Endothelial cell of umbilical vein (primary cell): ENCODE results near the gene CACNA1C. TPM values are rescaled to one million over a fixed set of nuclear protein-coding genes. Genes with fewer than 3 reads are reported as not detected.

Source experiments
- BruUV-seq: library from RNA; stranded (reverse); fragments of 400-500 nt; replicated peaks from 2 replicates; lab custom pipeline; 2021; lab: Mats Ljungman, UMichigan
- CTCF ChIA-PET: fragments of 300-600, 350-600 bp; sonication (Branson Sonifier 250); formaldehyde crosslinking; loops from one replicate; lab custom pipeline; 2021; ENCODE audit warnings: antibody characterized with exemption, inconsistent platforms; lab: Charles Lee
- POLR2A ChIA-PET: fragments of 300-600, 350-600 bp; sonication (Branson Sonifier 250); formaldehyde crosslinking; loops from one replicate; lab custom pipeline; 2021; ENCODE audit warnings: antibody characterized with exemption, inconsistent platforms; lab: Charles Lee
- DNase-seq: peaks from one replicate; pipeline ENCODE4 v3.0.0-alpha.2; 2011; ENCODE audit warnings: low read depth, low spot score
- FAIRE-seq: peaks from 2 replicates; lab custom pipeline; 2011; peaks lifted over from hg19 to GRCh38; lab: Jason Lieb, UNC
- H2AFZ ChIP-seq: 2 replicates; pipeline ENCODE4 v1.6.0; 2012; ENCODE audit warnings: low read depth, low read length, control low read depth, inconsistent platforms
- H3K27ac ChIP-seq: 2 replicates; pipeline ENCODE4 v1.5.1; 2011; ENCODE audit warnings: low read depth, mild to moderate bottlenecking, control low read depth, low read length, moderate library complexity; ENCODE audit not compliant: insufficient read depth
- H3K27me3 ChIP-seq, 2 experiments: 2 replicates each; pipeline versions ENCODE4 v1.6.0 to v1.6.1; 2011; ENCODE audit warnings: low read length in 2 of 2, mixed read lengths in 1 of 2; ENCODE audit not compliant: control insufficient read depth in 2 of 2, insufficient read depth in 2 of 2
- H3K36me3 ChIP-seq, 2 experiments: 2 replicates in 1 of 2; 3 replicates in 1 of 2; pipeline ENCODE4 v1.5.1; 2011; ENCODE audit warnings: low read length in 2 of 2, mild to moderate bottlenecking in 1 of 2, moderate library complexity in 1 of 2; ENCODE audit not compliant: control insufficient read depth in 2 of 2, insufficient read depth in 2 of 2; ENCODE audit errors: extremely low read depth in 1 of 2
- H3K4me1 ChIP-seq: 3 replicates; pipeline ENCODE4 v1.5.1; 2011; ENCODE audit warnings: mild to moderate bottlenecking, low read length; ENCODE audit not compliant: control insufficient read depth, insufficient read depth; ENCODE audit errors: extremely low read depth
- H3K4me2 ChIP-seq: 2 replicates; pipeline ENCODE4 v1.6.1; 2011; ENCODE audit warnings: low read length, control low read depth, mixed read lengths; ENCODE audit not compliant: insufficient read depth
- H3K4me3 ChIP-seq, 3 experiments: fragments of 200-600 bp in 1 of 3; sonication (generic), shearing (Covaris generic) in 1 of 3; replicated peaks in 1 of 3; 2 replicates each; pipeline ENCODE4 v1.5.1; 2011 to 2016; ENCODE audit warnings: control low read depth in 3 of 3, low read length in 3 of 3, mild to moderate bottlenecking in 2 of 3, inconsistent platforms in 1 of 3, low read depth in 1 of 3, moderate library complexity in 1 of 3; ENCODE audit not compliant: insufficient read depth in 1 of 3
- H3K79me2 ChIP-seq: 2 replicates; pipeline ENCODE4 v1.6.0; 2012; ENCODE audit warnings: low read length, inconsistent platforms; ENCODE audit not compliant: control insufficient read depth, insufficient read depth
- H3K9ac ChIP-seq: replicated peaks from 2 replicates; pipeline ENCODE3; 2011; ENCODE audit warnings: low read length, control low read depth; ENCODE audit not compliant: insufficient read depth; ENCODE audit errors: extremely low read depth
- H3K9me1 ChIP-seq: replicated peaks from 3 replicates; pipeline ENCODE4 v1.6.0; 2011; ENCODE audit warnings: mild to moderate bottlenecking, low read length; ENCODE audit not compliant: control insufficient read depth, insufficient read depth; ENCODE audit errors: extremely low read depth
- H3K9me3 ChIP-seq: replicated peaks from 2 replicates; pipeline ENCODE4 v1.5.1; 2012; ENCODE audit warnings: low read length, inconsistent platforms; ENCODE audit not compliant: control insufficient read depth, insufficient read depth
- H4K20me1 ChIP-seq: replicated peaks from 2 replicates; pipeline ENCODE3; 2011; ENCODE audit warnings: mild to moderate bottlenecking, low read length; ENCODE audit not compliant: control insufficient read depth, insufficient read depth; ENCODE audit errors: extremely low read depth
- EZH2 ChIP-seq: IDR thresholded peaks from 2 replicates; pipeline ENCODE4 v1.6.1; 2012; ENCODE audit warnings: borderline replicate concordance, low read depth, mild to moderate bottlenecking, moderate library complexity, low read length, inconsistent platforms; ENCODE audit not compliant: severe bottlenecking
- FOS ChIP-seq: IDR thresholded peaks from 2 replicates; pipeline ENCODE4 v1.6.1; 2011; ENCODE audit warnings: mild to moderate bottlenecking, low read length, moderate library complexity, borderline replicate concordance; ENCODE audit not compliant: insufficient read depth
- GATA2 ChIP-seq: IDR thresholded peaks from 2 replicates; pipeline ENCODE4 v1.7.0; 2011; ENCODE audit warnings: low read depth, mild to moderate bottlenecking, moderate library complexity, mixed read lengths, low read length; ENCODE audit not compliant: insufficient read length, insufficient read depth
- JUN ChIP-seq: IDR thresholded peaks from 2 replicates; pipeline ENCODE4 v1.6.1; 2011; ENCODE audit warnings: borderline replicate concordance, low read depth; ENCODE audit not compliant: insufficient read length, insufficient read depth
- MYC ChIP-seq: IDR thresholded peaks from one replicate; pipeline ENCODE4 v1.6.1; 2011; ENCODE audit warnings: mild to moderate bottlenecking, low read depth, low read length
- POLR2A ChIP-seq: IDR thresholded peaks from 2 replicates; pipeline ENCODE4 v1.6.1; 2012; ENCODE audit warnings: low read depth, mild to moderate bottlenecking, control low read depth, low read length
- POLR2AphosphoS5 ChIP-seq: IDR thresholded peaks from 2 replicates; pipeline ENCODE4 v1.6.1; 2012; ENCODE audit warnings: low read depth, mild to moderate bottlenecking, control low read depth, low read length, moderate library complexity; ENCODE audit not compliant: insufficient read depth
- dilution Hi-C: fragments of 300-500 bp; cut with MboI; formaldehyde crosslinking; loops from one replicate; pipeline ENCODE4 v1.15.0; 2019; ENCODE audit warnings: low sequenced_read_pairs; ENCODE audit not compliant: extremely low pct_ligation_motif_present
- intact Hi-C: fragments of 100-400 bp; cut with micrococcal nuclease; formaldehyde crosslinking; loops from one replicate; pipeline ENCODE4 v1.10.0; 2022
- polyA plus RNA-seq, 4 experiments: library from polyadenylated mRNA; depleted of rRNA in 3 of 4; stranded (reverse) in 3 of 4; unstranded in 1 of 4; fragments of >200 nt; gene quantifications; 2 replicates each; pipeline versions ENCODE4 v1.2.1 to v1.2.3, GENCODE V29; 2011 to 2012; ENCODE audit warnings: missing spikeins in 1 of 4
- total RNA-seq: library from RNA; stranded (reverse); gene quantifications from 2 replicates; pipeline ENCODE4 v1.2.3, GENCODE V29; 2021
- TF ChIP-seq, protein P1 (sequence below), 2 donors: IDR thresholded peaks; 1 replicate in 1 of 2; 2 replicates in 1 of 2; pipeline ENCODE4 v1.5.1; 2011; ENCODE audit warnings: low read length in 2 of 2, mild to moderate bottlenecking in 2 of 2, moderate library complexity in 2 of 2, control low read depth in 1 of 2, inconsistent platforms in 1 of 2, low read depth in 1 of 2; ENCODE audit not compliant: insufficient read depth in 1 of 2; ENCODE audit errors: extremely low read depth in 1 of 2
- TF ChIP-seq, protein P2 (sequence below): IDR thresholded peaks from 2 replicates; pipeline ENCODE4 v1.6.1; 2011; ENCODE audit not compliant: insufficient read depth, insufficient read length

Gene CACNA1C
- total and polyA plus RNA-seq, 2 donors (not counting 3 experiments of a cell fraction or from before 2014, with no cell fraction given): not detected

DNA sequence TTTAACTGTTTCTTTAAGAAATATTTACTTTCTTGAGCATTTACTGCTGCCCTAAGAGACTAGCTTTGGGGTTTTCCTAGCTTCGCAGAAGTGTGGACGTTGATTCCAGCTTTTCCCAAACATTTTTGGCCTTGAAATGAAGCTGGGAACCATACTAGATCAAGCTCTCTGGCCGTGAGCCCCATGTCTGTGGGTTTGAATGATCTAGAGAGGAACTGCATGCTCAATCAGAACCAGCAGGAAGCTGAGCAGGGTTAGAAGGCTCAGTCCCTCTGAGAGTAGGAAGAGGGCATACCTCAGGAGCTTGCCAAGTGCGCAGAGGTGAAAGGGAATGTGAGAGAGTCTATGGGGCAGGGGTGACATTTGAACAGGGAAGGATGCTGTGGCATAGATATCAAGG is 292.1 kb downstream of the CACNA1C start:
- Histone ChIP-seq H3K27ac (no peak overlapping the region), H3K9me3 (no peaks in the 10 kb centered on the region), H3K9ac (no peak overlapping the region), H2AFZ (no peak overlapping the region), H3K4me3 (no peak overlapping the region), H3K36me3 (no peaks in the 10 kb centered on the region), H3K79me2 (no peaks in the 10 kb centered on the region), H3K4me1 (no peaks in the 10 kb centered on the region), H4K20me1 (no peaks in the 10 kb centered on the region), H3K27me3 (peaks cover 3 to 9% of the 10 kb centered on the region in 2 experiments), H3K9me1 (no peaks in the 10 kb centered on the region), H3K4me2 (no peak overlapping the region)
- POLR2A ChIA-PET: no interaction called here
- BruUV-seq: no TSS peak
- intact Hi-C loops (no loop called here), dilution Hi-C loops (no loop called here)
- no peak for TF ChIP-seq JUN
- TF ChIP-seq EZH2: no peak
- TF ChIP-seq GATA2: no peak
- TF ChIP-seq, protein P1, sequence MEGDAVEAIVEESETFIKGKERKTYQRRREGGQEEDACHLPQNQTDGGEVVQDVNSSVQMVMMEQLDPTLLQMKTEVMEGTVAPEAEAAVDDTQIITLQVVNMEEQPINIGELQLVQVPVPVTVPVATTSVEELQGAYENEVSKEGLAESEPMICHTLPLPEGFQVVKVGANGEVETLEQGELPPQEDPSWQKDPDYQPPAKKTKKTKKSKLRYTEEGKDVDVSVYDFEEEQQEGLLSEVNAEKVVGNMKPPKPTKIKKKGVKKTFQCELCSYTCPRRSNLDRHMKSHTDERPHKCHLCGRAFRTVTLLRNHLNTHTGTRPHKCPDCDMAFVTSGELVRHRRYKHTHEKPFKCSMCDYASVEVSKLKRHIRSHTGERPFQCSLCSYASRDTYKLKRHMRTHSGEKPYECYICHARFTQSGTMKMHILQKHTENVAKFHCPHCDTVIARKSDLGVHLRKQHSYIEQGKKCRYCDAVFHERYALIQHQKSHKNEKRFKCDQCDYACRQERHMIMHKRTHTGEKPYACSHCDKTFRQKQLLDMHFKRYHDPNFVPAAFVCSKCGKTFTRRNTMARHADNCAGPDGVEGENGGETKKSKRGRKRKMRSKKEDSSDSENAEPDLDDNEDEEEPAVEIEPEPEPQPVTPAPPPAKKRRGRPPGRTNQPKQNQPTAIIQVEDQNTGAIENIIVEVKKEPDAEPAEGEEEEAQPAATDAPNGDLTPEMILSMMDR (IDR thresholded peaks at IDR 0.05; ENCODE audit: extremely low read depth in 1 of 2, insufficient read depth in 1 of 2, low read depth in 1 of 2, low read length in 2 of 2): no peak
- TF ChIP-seq POLR2A: no peak
- no peak for TF ChIP-seq FOS
- TF ChIP-seq POLR2AphosphoS5: no peak
- no peak for TF ChIP-seq MYC
- TF ChIP-seq, protein P2, sequence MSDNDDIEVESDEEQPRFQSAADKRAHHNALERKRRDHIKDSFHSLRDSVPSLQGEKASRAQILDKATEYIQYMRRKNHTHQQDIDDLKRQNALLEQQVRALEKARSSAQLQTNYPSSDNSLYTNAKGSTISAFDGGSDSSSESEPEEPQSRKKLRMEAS: no peak
- DNase-seq (no peak), FAIRE-seq (no peak)
- CTCF ChIA-PET: interaction anchor here (2.2 kb wide), 1 partner anchor 13 kb away, joined by 5 read pairs; no protein-coding TSS in a partner anchor
